MM.1S (cell line): ENCODE measurements around the gene ERG.

Experiments
- CTCF ChIP-seq: fragments of 300-600 bp; sonication (generic); IDR thresholded peaks from 2 replicates; pipeline ENCODE4 v1.5.1; 2016; ENCODE audit warnings: antibody characterized with exemption, low read length, mixed read lengths
- EZH2 ChIP-seq: fragments of 300-600 bp; sonication (generic); optimal IDR thresholded peaks from 2 replicates; pipeline ENCODE3; 2017; ENCODE audit warnings: low read depth, mild to moderate bottlenecking, antibody characterized with exemption, low read length, mixed read lengths
- EZH2phosphoT487 ChIP-seq: fragments of 300-600 bp; sonication (generic); IDR thresholded peaks from 2 replicates; pipeline ENCODE4 v1.6.1; 2018; ENCODE audit warnings: antibody characterized with exemption, low read length

- TF ChIP-seq CTCF, result no peak
- no peak for TF ChIP-seq EZH2
- no peak for TF ChIP-seq EZH2phosphoT487
Observed at GRCh38 chr21:38520511-38520910, 22.2 kb upstream of the ERG start.
